Measurements from ENCODE around the gene PDCD11. TPM values are rescaled to one million over a fixed set of nuclear protein-coding genes. Genes with fewer than 3 reads are reported as not detected.

PDCD11 gene
- total RNA-seq, 1 donor from 2014 or later, result 72.8 TPM

DNA sequence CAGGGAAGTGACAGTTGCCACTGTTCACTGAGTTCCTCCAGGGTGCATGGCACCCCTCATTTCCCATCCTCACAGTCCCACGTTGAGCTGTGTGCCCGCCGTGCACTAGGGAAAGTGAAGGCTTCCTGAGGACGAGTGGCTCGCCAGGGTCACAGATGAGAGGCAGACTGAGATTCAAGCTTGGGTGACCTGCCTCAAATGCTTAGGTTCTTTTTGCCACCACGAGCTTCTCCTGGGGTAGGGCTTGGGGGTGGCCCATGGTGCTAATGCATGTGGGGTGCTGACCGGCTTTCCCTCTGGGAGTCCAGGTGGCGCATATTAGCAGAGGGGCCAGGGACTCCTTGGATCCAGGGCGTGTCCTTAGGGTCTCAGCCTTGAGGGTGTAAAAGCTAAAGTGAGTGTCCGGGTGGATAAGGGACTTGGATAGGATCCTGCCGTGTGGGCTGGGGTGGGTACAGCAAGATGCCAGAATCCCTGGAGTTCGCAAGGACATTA lies 53.8 kb downstream of the PDCD11 start:
- H3K9ac ChIP-seq (ENCODE audit: low read length), result no peak overlapping the region
- Mint-ChIP-seq H3K27me3 (ENCODE audit: low read depth, unreplicated experiment) (peaks cover 3% of the 10 kb centered on the region), H3K27ac (ENCODE audit: unreplicated experiment) (peak overlapping the region; percentile 34), H3K4me1 (ENCODE audit: low read depth, unreplicated experiment) (peaks cover 16% of the 10 kb centered on the region), H3K4me3 (ENCODE audit: unreplicated experiment) (no peak overlapping the region), H3K9me3 (ENCODE audit: unreplicated experiment) (peaks cover 2% of the 10 kb centered on the region), H3K36me3 (ENCODE audit: low read depth, unreplicated experiment) (peaks cover 31% of the 10 kb centered on the region)
- H2AFZ ChIP-seq (ENCODE audit: low read depth, low read length), result no peak overlapping the region
- FAIRE-seq (no peak), DNase-seq (ENCODE audit: low read depth) (no peak)
- H3K4me2 ChIP-seq (ENCODE audit: low read length), result no peak overlapping the region
- no peaks in the 10 kb centered on the region for H3K36me3 ChIP-seq (ENCODE audit: insufficient read depth, low read length)
- no peak for TF ChIP-seq EZH2 (IDR thresholded peaks at IDR 0.05; ENCODE audit: insufficient read depth, low read length)
- TF ChIP-seq, protein P1, sequence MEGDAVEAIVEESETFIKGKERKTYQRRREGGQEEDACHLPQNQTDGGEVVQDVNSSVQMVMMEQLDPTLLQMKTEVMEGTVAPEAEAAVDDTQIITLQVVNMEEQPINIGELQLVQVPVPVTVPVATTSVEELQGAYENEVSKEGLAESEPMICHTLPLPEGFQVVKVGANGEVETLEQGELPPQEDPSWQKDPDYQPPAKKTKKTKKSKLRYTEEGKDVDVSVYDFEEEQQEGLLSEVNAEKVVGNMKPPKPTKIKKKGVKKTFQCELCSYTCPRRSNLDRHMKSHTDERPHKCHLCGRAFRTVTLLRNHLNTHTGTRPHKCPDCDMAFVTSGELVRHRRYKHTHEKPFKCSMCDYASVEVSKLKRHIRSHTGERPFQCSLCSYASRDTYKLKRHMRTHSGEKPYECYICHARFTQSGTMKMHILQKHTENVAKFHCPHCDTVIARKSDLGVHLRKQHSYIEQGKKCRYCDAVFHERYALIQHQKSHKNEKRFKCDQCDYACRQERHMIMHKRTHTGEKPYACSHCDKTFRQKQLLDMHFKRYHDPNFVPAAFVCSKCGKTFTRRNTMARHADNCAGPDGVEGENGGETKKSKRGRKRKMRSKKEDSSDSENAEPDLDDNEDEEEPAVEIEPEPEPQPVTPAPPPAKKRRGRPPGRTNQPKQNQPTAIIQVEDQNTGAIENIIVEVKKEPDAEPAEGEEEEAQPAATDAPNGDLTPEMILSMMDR (IDR thresholded peaks at IDR 0.05; ENCODE audit: insufficient read depth, low read depth, low read length), result no peak
- no peaks in the 10 kb centered on the region for H3K9me3 ChIP-seq (ENCODE audit: insufficient read depth, low read depth, low read length)
- no peak overlapping the region for H3K4me3 ChIP-seq (ENCODE audit: insufficient read depth, low read depth, low read length)
- no peak overlapping the region for H3K27ac ChIP-seq (ENCODE audit: low read depth, low read length)
- H3K79me2 ChIP-seq (ENCODE audit: insufficient read depth, low read length), result no peaks in the 10 kb centered on the region
- peaks cover 31% of the 10 kb centered on the region for H3K4me1 ChIP-seq (ENCODE audit: insufficient read depth, low read length)
- no peaks in the 10 kb centered on the region for H3K27me3 ChIP-seq (ENCODE audit: insufficient read depth, low read length)
- peaks cover 44% of the 10 kb centered on the region for H4K20me1 ChIP-seq (ENCODE audit: insufficient read depth, low read length)

DNA sequence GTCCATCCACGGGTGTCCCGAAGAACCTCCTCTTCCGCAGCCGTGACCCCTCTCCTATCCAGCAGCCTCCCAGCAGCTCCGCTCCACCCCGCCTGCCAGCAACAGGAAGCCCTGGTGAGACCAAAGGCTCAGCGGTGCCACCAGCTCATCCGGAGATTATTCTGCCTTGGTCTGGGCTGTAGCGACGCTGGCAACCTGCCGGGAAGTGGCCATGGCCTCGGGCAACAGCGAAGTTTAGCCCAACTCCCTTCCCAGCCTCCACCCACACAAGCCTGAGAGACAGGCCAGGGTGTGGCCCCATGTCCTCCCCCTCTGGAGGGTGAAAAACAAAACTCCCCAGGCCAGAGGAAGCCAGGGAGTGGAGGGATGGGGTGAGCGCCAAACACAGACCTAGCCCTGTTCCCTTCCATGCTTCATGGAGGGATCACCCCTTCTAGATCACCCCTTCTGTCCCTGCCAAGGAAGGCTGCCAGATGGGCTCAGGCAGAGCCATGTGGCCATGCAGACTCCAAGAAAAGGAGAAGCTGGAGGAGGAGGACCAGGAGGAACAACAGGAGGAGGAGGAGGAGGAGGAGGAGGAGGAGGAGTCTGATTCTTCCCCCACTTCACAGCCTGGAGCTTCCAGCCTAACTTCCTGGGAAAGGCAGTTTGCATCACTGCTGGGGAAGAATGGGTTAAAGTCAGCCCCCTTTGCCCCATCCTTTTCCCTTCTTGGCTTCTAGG lies 54.8 kb downstream of the PDCD11 start:
- DNase-seq (ENCODE audit: low read depth) (no peak), FAIRE-seq (no peak)
- H3K9ac ChIP-seq (ENCODE audit: low read length), result peak overlapping the region; percentile 54
- peaks cover 35% of the 10 kb centered on the region for H4K20me1 ChIP-seq (ENCODE audit: insufficient read depth, low read length)
- peaks cover 27% of the 10 kb centered on the region for H3K4me1 ChIP-seq (ENCODE audit: insufficient read depth, low read length)
- peak overlapping the region; percentile 85 for H3K4me2 ChIP-seq (ENCODE audit: low read length)
- Mint-ChIP-seq H3K36me3 (ENCODE audit: low read depth, unreplicated experiment) (peaks cover 27% of the 10 kb centered on the region), H3K27ac (ENCODE audit: unreplicated experiment) (no peak overlapping the region), H3K27me3 (ENCODE audit: low read depth, unreplicated experiment) (peaks cover 4% of the 10 kb centered on the region), H3K9me3 (ENCODE audit: unreplicated experiment) (peaks cover 2% of the 10 kb centered on the region), H3K4me1 (ENCODE audit: low read depth, unreplicated experiment) (peaks cover 13% of the 10 kb centered on the region), H3K4me3 (ENCODE audit: unreplicated experiment) (no peak overlapping the region)
- H3K27ac ChIP-seq (ENCODE audit: low read depth, low read length), result no peak overlapping the region
- H3K36me3 ChIP-seq (ENCODE audit: insufficient read depth, low read length), result no peaks in the 10 kb centered on the region
- peak overlapping the region; percentile 44 for H3K4me3 ChIP-seq (ENCODE audit: insufficient read depth, low read depth, low read length)
- no peak for TF ChIP-seq EZH2 (IDR thresholded peaks at IDR 0.05; ENCODE audit: insufficient read depth, low read length)
- TF ChIP-seq, protein P1 (IDR thresholded peaks at IDR 0.05; ENCODE audit: insufficient read depth, low read depth, low read length), result no peak
- H3K27me3 ChIP-seq (ENCODE audit: insufficient read depth, low read length), result no peaks in the 10 kb centered on the region
- no peaks in the 10 kb centered on the region for H3K9me3 ChIP-seq (ENCODE audit: insufficient read depth, low read depth, low read length)
- H2AFZ ChIP-seq (ENCODE audit: low read depth, low read length), result no peak overlapping the region
- no peaks in the 10 kb centered on the region for H3K79me2 ChIP-seq (ENCODE audit: insufficient read depth, low read length)

Data from astrocyte (in vitro differentiated cells and primary cell).